Choroid plexus epithelial cell (primary cell): ENCODE results near the gene EXOC3L1.
A peak's percentile ranks its signal among the peaks of the same experiment; 100 is the strongest.

Experiments
- DNase-seq: peaks from one replicate; pipeline ENCODE4 v3.0.0-alpha.2; 2010; ENCODE audit warnings: low read depth
- H3K4me3 ChIP-seq: 2 replicates; pipeline ENCODE4 v1.5.1; 2011; ENCODE audit warnings: low read depth, mild to moderate bottlenecking, control low read depth, low read length, moderate library complexity
- TF ChIP-seq, protein P1 (sequence below): conservative IDR thresholded peaks from 2 replicates; pipeline ENCODE4 v1.5.1; 2011; ENCODE audit warnings: low read depth, mild to moderate bottlenecking, control low read depth, inconsistent platforms, low read length, moderate library complexity

EXOC3L1 gene

GRCh38 chr16:67157106-67157748 is 32.7 kb downstream of the EXOC3L1 start:
- DNase-seq: no peak
- TF ChIP-seq, protein P1, sequence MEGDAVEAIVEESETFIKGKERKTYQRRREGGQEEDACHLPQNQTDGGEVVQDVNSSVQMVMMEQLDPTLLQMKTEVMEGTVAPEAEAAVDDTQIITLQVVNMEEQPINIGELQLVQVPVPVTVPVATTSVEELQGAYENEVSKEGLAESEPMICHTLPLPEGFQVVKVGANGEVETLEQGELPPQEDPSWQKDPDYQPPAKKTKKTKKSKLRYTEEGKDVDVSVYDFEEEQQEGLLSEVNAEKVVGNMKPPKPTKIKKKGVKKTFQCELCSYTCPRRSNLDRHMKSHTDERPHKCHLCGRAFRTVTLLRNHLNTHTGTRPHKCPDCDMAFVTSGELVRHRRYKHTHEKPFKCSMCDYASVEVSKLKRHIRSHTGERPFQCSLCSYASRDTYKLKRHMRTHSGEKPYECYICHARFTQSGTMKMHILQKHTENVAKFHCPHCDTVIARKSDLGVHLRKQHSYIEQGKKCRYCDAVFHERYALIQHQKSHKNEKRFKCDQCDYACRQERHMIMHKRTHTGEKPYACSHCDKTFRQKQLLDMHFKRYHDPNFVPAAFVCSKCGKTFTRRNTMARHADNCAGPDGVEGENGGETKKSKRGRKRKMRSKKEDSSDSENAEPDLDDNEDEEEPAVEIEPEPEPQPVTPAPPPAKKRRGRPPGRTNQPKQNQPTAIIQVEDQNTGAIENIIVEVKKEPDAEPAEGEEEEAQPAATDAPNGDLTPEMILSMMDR: no peak
- H3K4me3 ChIP-seq: no peak overlapping the region

GRCh38 chr16:67156143-67156844 is 33.6 kb downstream of the EXOC3L1 start:
- TF ChIP-seq, protein P1: no peak
- DNase-seq: no peak
- no peak overlapping the region for H3K4me3 ChIP-seq

GRCh38 chr16:67155295-67156142 is 34.4 kb downstream of the EXOC3L1 start:
- DNase-seq: peak; percentile 83
- peak overlapping the region; percentile 28 for H3K4me3 ChIP-seq
- TF ChIP-seq, protein P1: peak; percentile 64

DNA sequence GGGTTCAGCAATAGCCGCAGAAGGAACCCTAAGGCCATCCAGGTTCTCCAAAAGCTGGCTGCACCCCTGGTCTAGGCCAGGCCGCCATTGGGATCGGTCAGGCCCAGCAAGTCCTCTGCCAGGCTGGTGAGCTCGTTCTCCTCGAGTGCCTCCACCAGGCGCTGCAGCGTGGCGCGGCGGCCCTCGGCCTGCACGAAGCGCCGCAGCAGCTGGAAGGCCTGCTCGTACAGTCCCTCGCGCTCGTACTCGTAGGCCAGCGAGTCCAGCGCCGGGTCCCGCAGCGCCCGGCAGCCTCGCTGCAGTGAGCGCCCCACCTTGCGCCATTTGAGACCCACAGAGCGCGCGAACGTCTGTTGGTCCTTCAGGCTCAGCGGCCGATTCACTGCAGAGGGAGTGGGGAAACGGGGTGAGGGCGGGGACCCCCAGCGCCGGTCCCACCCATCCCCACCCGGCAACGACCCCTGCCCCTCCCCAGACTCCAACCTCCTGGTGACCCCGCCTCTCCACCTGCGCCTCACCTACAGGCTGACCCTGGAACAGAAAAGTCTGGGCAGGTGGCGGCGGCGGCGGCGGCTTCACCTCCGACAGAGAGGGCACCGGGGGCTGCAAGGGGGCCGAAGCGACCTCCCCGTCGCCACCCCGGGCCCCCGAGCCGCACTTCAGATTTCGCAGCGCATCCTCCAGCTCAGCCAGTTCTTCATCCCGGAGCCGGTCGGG is 35.2 kb downstream of the EXOC3L1 start:
- TF ChIP-seq, protein P1: no peak
- DNase-seq: no peak
- H3K4me3 ChIP-seq: peak overlapping the region; percentile 28

DNA sequence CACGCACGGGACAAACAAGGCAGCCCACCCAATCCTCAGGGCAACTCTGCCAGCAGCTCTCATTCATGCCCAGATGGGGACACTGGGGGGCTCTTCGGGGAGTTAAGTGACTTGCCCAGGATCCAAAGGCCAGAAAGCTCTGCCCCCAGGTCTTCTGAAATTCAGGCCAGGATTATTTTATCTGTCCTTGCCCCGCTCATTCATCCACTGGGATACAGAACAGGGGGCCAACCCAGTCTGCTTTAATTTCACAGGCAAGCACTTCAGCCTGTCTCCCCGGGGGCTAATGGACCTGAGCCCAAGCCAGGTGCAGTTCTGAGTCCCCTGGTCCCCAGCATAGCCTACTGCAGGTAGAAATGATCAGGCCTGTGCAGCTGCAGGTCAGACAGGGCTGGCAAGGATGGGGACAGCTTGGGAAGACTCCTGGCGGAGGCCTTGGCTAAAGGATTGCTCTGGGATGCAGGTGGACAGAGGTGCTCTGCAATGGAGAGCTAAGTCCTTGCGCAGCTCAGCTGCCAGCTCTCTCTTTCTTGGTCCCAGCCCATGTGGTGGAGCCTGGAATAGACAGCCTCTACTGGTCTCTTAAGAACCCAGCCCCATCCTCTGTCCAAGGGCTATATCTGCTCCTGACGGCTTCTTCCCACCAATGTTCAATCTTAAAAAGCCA is 38.4 kb downstream of the EXOC3L1 start:
- peak overlapping the region; percentile 79 for H3K4me3 ChIP-seq

More for the DNA sequence above, 38.4 kb downstream of the EXOC3L1 start:
- TF ChIP-seq, protein P1: no peak
- DNase-seq: no peak
